GM19397 (cell line): Measurements from ENCODE around the gene TRIM2.

Source experiments
- ATAC-seq: cut with Tn5 transposase; IDR thresholded peaks from one replicate; pipeline ENCODE4 v1.9.1; 2021; ENCODE audit warnings: mild to moderate bottlenecking, moderate library complexity; ENCODE audit not compliant: unreplicated experiment

Gene TRIM2

GRCh38 chr4:153271820-153272219, 67.6 kb downstream of the TRIM2 start:
- ATAC-seq: no peak

- no peak for ATAC-seq
Measured at GRCh38 chr4:153273751-153274150, 69.5 kb downstream of the TRIM2 start.

DNA sequence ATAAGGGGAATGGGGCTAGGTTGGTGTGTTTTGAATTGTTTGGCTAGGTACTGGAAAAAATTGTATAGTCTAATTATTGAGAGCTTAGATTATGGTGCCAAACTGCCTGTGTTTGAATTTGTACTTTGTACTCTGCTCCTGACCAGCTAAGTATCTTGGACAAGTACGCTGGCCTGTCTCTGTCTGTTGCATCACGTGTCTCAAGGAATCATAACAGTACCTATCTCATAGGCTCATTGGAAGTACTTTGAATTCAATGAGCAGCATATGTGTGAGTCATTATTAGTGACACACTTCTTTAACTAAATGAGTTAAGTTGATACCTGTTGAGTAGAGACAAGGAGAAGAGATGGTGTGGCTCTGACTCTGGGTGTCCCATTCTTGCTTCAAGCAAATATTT, 70.7 kb downstream of the TRIM2 start:
- ATAC-seq: no peak

DNA sequence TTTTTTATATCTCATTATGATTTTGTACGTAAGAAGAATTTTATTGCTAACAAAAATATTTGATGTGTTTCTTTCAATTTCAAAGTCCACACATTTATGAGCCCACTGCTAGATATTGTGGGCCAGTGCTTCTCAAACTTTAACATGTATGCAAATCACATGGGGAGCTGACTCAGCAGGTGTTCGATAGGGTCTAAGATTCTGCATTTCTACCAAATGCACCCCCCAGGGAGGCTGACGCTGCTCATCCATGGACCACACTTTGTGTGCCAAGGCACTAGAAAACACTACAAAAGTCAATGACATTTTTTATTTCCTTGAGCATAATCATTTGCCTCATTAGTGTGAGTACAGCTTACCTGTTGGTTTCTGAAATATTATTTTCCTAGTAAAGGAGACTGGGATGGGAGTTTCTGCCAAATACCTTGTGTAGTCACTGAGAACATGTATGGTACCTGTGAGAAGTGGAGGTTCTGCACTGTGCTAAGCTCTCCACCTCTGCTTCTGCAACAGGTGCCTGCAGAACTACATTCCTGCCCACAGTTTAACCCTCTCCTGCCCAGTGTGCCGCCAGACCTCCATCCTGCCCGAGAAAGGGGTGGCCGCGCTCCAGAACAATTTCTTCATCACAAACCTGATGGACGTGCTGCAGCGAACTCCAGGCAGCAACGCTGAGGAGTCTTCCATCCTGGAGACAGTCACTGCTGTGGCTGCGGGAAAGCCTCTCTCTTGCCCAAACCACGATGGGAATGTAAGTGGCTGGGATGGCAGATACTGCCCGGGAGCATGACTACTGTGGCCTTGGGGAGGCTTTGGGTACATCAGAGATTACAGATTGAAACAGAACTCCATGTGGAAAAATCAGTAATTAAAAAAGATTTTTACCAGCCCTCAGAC, 71.4 kb downstream of the TRIM2 start:
- no peak for ATAC-seq

- ATAC-seq: no peak
Measured at GRCh38 chr4:153276971-153277370, 72.7 kb downstream of the TRIM2 start.

GRCh38 chr4:153281476-153281875, 77.2 kb downstream of the TRIM2 start:
- ATAC-seq: no peak

GRCh38 chr4:153282023-153282422, 77.8 kb downstream of the TRIM2 start:
- ATAC-seq: no peak

DNA sequence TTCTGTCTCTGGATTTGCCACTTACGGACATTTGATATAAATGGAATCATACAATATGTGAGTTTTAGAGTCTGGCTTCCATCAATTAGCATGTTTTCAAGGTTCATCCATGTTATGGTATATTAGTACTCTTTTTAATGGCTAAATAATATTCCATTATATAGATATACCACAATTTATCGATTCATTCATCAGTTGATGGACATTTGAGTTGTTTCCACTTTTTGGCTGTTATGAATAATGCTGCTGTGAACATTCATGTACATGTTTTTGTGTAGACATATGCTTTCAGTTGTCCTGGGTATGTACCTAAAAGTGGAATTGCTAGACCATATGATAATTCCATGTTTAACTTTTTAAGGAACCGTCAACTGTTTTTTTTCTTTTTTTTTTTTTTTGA, 79.0 kb downstream of the TRIM2 start:
- no peak for ATAC-seq

- ATAC-seq: no peak
Measured at GRCh38 chr4:153290134-153290533, 85.9 kb downstream of the TRIM2 start.

GRCh38 chr4:153291562-153291961, 87.3 kb downstream of the TRIM2 start:
- no peak for ATAC-seq

- ATAC-seq: no peak
Measured at GRCh38 chr4:153292897-153293741, 88.9 kb downstream of the TRIM2 start.

DNA sequence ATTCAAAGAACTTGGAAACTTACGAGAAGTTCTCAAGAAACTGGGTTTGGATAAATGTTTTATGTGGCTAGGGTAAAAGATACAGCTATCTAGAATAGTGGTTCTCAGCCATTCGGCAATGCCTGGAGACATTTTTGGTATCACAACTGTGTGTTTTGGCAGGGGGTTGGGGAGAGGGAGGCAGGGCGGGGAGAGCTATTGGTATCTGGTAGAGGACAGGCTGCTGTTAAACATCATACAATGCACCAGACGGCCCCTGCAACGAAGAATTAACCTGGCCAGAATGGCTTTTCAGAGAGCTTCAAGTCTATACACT, 89.5 kb downstream of the TRIM2 start:
- no peak for ATAC-seq

DNA sequence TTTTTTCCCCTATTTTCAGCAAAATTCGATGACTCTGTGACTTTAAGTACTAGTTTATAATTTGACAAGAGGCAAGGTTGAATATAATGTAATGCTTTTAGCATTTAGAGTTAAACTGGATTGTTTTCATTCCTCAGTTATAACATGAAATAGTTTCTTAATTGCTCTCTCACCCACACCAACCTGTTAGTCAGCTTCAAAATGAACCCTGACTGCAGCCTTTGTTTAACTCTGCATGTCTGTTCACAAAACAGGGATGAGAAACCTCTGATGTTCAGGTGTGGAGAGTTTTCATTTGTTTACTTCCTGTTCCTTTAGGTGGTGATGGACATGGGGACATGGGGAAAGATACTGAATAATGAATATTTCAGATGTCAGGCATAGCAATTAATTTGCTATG, 90.4 kb downstream of the TRIM2 start:
- ATAC-seq: no peak

- ATAC-seq: no peak
Measured at GRCh38 chr4:153295131-153295755, 91.0 kb downstream of the TRIM2 start.

DNA sequence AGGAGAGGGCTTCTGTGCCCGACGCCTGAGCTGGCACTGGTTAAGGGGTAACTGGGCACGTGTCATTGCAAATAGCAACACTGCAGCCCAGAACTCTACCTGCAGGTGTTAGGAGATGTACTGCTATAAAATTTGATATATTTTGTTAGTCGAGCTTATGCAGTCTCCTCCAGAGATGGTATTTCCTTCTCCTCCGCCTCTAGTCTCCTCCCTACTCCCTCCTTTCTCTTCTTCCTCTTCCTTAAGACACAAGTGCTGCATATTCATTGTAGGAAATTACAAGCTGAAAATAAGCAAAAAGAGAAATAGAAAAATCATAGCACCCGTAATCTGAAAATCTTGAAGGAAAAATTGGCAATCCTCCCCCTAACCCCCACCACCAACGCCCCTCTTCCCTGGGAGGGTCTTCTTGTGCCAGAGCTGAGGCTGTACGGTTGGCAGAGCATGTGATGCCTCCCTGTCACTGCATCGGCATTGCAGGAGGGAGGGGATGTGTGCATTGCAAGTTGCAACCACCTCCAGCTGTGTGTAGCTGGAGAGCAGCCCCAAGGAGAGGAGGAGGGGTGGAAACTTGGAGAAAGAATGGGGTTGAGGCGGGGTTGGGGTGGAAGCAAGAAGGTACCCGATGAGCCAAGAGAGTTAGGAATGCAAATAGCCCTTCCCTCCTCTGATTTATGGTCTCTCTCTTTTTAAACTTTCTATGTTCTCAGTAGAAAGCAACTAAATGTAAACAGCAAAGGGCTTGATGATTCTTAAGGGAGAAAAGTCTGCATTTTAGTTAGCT, 92.0 kb downstream of the TRIM2 start:
- ATAC-seq: no peak

DNA sequence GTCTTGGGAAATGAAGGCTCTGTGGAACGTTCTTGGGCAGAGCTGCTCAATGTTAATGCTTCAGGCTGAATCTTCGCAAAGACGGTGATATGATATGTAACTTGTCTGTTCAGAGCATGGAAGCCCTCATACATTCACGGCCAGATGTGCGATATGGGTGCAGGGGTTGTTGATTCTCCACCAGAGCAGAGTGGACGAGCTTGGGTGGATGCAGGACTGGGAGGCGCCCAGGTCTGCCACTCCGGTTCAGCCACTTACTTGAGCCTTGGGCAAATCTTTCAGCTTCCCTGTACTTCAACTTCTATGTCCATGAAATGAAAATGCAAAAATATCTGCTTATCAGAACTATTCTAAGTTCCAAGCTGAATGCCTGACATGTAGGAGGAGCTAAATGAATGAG, 92.9 kb downstream of the TRIM2 start:
- no peak for ATAC-seq

- no peak for ATAC-seq
Measured at GRCh38 chr4:153310793-153311192, 106.5 kb downstream of the TRIM2 start.

DNA sequence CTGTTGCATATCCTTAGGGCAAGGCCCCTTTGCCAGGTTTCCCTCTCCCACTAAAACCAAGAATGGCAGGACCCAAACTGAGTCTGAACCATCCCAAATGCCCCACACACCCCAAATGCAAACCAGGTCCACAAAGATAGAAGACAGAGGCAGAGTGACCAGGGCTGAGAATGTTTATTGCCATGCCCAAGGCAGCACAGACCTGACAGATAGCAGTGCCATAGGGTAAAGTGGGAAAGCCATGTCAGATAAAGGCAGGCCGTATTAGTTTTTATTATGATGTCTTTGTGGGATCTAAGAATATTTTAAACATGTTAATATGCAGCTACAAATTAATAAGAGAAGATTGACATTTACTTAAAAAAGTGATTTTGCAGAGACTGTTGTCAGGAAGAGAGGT, 110.7 kb downstream of the TRIM2 start:
- no peak for ATAC-seq

DNA sequence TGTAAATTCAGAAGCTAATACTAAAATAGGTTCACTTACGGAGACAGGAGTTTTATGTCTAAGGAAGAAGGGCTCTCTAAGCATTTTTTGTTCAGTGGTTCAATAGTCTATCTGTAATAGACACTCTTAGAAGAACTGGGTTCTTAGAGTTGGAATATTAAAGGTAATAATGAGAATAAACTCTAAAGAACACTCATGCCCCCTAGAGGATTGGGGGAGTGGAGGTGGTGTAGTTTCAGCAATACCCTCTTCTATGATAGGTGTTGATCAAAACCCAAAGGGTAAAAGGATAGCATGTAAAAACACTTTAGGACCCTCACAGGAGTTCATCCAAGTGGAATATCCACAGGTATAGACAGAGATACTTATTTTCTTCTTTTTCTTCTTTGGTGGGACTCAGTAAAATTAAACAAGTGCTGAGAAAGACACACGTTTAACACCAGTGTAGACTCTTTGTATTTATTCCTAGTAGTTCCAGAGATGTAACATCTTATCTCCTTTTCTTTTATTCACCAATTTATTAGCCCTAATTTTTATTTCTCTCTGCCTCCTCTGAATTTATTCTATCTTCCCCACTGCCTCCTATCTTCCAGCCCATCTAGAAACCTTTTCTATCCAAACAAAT, 114.6 kb downstream of the TRIM2 start:
- no peak for ATAC-seq

- ATAC-seq: no peak
Measured at GRCh38 chr4:153322791-153323190, 118.5 kb downstream of the TRIM2 start.
